OCI-LY1 (cell line): ENCODE results near the gene PARD3.

Experiments
- H2AFZ ChIP-seq: fragments of 200-600 bp; sonication (generic), shearing (Covaris generic); 2 replicates; pipeline ENCODE4 v1.6.0; 2014; ENCODE audit warnings: antibody characterized with exemption, mild to moderate bottlenecking, low read length
- H3F3A ChIP-seq: fragments of 200-600 bp; sonication (generic), shearing (Covaris generic); 2 replicates; pipeline ENCODE4 v1.6.0; 2014; ENCODE audit warnings: mild to moderate bottlenecking, antibody characterized with exemption, low read length, moderate library complexity; ENCODE audit not compliant: insufficient read depth
- H3K27ac ChIP-seq: fragments of 200-600 bp; sonication (generic); 2 replicates; pipeline ENCODE4 v1.5.1; 2014; ENCODE audit warnings: low read length, mixed run types, mild to moderate bottlenecking, low read depth; ENCODE audit not compliant: poor library complexity, severe bottlenecking
- H3K27me3 ChIP-seq: fragments of 200-600 bp; sonication (generic); 2 replicates; pipeline ENCODE4 v1.6.0; 2014; ENCODE audit warnings: antibody characterized with exemption, mild to moderate bottlenecking, low read length, moderate library complexity; ENCODE audit not compliant: insufficient read depth
- H3K36me3 ChIP-seq: fragments of 200-600 bp; sonication (generic); 2 replicates; pipeline ENCODE4 v1.6.1; 2014; ENCODE audit warnings: mild to moderate bottlenecking, antibody characterized with exemption, low read length, moderate library complexity, mixed read lengths; ENCODE audit not compliant: insufficient read depth
- H3K4me1 ChIP-seq: fragments of 200-600 bp; sonication (generic); 2 replicates; pipeline ENCODE4 v1.5.1; 2014; ENCODE audit warnings: mild to moderate bottlenecking, low read length, moderate library complexity; ENCODE audit not compliant: insufficient read depth, severe bottlenecking
- H3K4me2 ChIP-seq: fragments of 200-600 bp; sonication (generic), shearing (Covaris generic); 2 replicates; pipeline ENCODE4 v1.6.1; 2014; ENCODE audit warnings: low read length
- H3K4me3 ChIP-seq: fragments of 200-600 bp; sonication (generic); 2 replicates; pipeline ENCODE4 v1.5.1; 2014; ENCODE audit warnings: low read length, low read depth, mild to moderate bottlenecking, mixed read lengths; ENCODE audit not compliant: poor library complexity, severe bottlenecking
- H3K79me2 ChIP-seq: fragments of 200-600 bp; shearing (Covaris generic); 2 replicates; pipeline ENCODE4 v1.6.1; 2016; ENCODE audit warnings: mixed run types, low read length, mixed read lengths; ENCODE audit not compliant: insufficient read depth
- H3K9ac ChIP-seq: fragments of 200-600 bp; sonication (generic), shearing (Covaris generic); 2 replicates; pipeline ENCODE4 v1.6.1; 2014; ENCODE audit warnings: mild to moderate bottlenecking, low read length, mixed read lengths
- H3K9me2 ChIP-seq: fragments of 200-600 bp; sonication (generic), shearing (Covaris generic); 2 replicates; pipeline ENCODE4 v1.6.1; 2014; ENCODE audit warnings: low read depth, mild to moderate bottlenecking, low read length, mixed read lengths
- H3K9me3 ChIP-seq: fragments of 200-600 bp; shearing (Covaris generic); 2 replicates; pipeline ENCODE4 v1.6.1; 2014; ENCODE audit warnings: low read length, mixed read lengths
- H4K20me1 ChIP-seq: fragments of 200-600 bp; sonication (generic), shearing (Covaris generic); 2 replicates; pipeline ENCODE4 v1.6.0; 2016; ENCODE audit warnings: mild to moderate bottlenecking, low read length; ENCODE audit not compliant: insufficient read depth
- EZH2 ChIP-seq: fragments of 200-600 bp; sonication (generic), shearing (Covaris generic); IDR thresholded peaks from 2 replicates; pipeline ENCODE4 v1.8.0; 2017; ENCODE audit warnings: borderline replicate concordance, mixed run types, mild to moderate bottlenecking, antibody characterized with exemption, low read length, moderate library complexity, mixed read lengths
- TF ChIP-seq, protein P1 (sequence below): fragments of 200-600 bp; sonication (generic), shearing (Covaris generic); IDR thresholded peaks from 2 replicates; pipeline ENCODE4 v1.5.1; 2017; ENCODE audit warnings: mild to moderate bottlenecking, antibody characterized with exemption, low read length, moderate library complexity, mixed read lengths

Gene PARD3

GRCh38 chr10:34121125-34121753 lies 693.9 kb downstream of the PARD3 start:
- H4K20me1 ChIP-seq = no peaks in the 10 kb centered on the region
- H3K9me3 ChIP-seq = no peaks in the 10 kb centered on the region
- H3K4me3 ChIP-seq = no peak overlapping the region
- no peak overlapping the region for H3K9ac ChIP-seq
- H3K4me1 ChIP-seq = no peaks in the 10 kb centered on the region
- no peak overlapping the region for H2AFZ ChIP-seq
- no peak overlapping the region for H3K27ac ChIP-seq
- TF ChIP-seq, protein P1, sequence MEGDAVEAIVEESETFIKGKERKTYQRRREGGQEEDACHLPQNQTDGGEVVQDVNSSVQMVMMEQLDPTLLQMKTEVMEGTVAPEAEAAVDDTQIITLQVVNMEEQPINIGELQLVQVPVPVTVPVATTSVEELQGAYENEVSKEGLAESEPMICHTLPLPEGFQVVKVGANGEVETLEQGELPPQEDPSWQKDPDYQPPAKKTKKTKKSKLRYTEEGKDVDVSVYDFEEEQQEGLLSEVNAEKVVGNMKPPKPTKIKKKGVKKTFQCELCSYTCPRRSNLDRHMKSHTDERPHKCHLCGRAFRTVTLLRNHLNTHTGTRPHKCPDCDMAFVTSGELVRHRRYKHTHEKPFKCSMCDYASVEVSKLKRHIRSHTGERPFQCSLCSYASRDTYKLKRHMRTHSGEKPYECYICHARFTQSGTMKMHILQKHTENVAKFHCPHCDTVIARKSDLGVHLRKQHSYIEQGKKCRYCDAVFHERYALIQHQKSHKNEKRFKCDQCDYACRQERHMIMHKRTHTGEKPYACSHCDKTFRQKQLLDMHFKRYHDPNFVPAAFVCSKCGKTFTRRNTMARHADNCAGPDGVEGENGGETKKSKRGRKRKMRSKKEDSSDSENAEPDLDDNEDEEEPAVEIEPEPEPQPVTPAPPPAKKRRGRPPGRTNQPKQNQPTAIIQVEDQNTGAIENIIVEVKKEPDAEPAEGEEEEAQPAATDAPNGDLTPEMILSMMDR = no peak
- no peak for TF ChIP-seq EZH2
- H3K9me2 ChIP-seq = no peaks in the 10 kb centered on the region
- H3F3A ChIP-seq = no peaks in the 10 kb centered on the region
- H3K27me3 ChIP-seq = no peaks in the 10 kb centered on the region
- H3K36me3 ChIP-seq = no peaks in the 10 kb centered on the region
- no peak overlapping the region for H3K4me2 ChIP-seq
- H3K79me2 ChIP-seq = no peaks in the 10 kb centered on the region

- Histone ChIP-seq H3K4me1 (no peaks in the 10 kb centered on the region), H3K4me3 (no peak overlapping the region), H2AFZ (no peak overlapping the region), H4K20me1 (no peaks in the 10 kb centered on the region), H3K9me3 (no peaks in the 10 kb centered on the region), H3F3A (no peaks in the 10 kb centered on the region), H3K36me3 (no peaks in the 10 kb centered on the region), H3K79me2 (no peaks in the 10 kb centered on the region), H3K9ac (no peak overlapping the region), H3K4me2 (no peak overlapping the region), H3K9me2 (no peaks in the 10 kb centered on the region), H3K27me3 (no peaks in the 10 kb centered on the region), H3K27ac (no peak overlapping the region)
- TF ChIP-seq, protein P1 = no peak
- TF ChIP-seq EZH2 = no peak
Observed at GRCh38 chr10:34119456-34119855, 695.6 kb downstream of the PARD3 start.

- H3K9ac ChIP-seq = no peak overlapping the region
- H3K27ac ChIP-seq = no peak overlapping the region
- H3K9me2 ChIP-seq = no peaks in the 10 kb centered on the region; the same call in 1 of the 2 replicates
- H3F3A ChIP-seq = no peaks in the 10 kb centered on the region
- TF ChIP-seq, protein P1 = no peak
- no peak for TF ChIP-seq EZH2
- no peaks in the 10 kb centered on the region for H3K9me3 ChIP-seq
- no peaks in the 10 kb centered on the region for H3K36me3 ChIP-seq
- no peaks in the 10 kb centered on the region for H3K27me3 ChIP-seq
- H3K79me2 ChIP-seq = no peaks in the 10 kb centered on the region
- no peak overlapping the region for H2AFZ ChIP-seq
- no peak overlapping the region for H3K4me3 ChIP-seq
- no peak overlapping the region for H3K4me2 ChIP-seq
- no peaks in the 10 kb centered on the region for H3K4me1 ChIP-seq
- no peaks in the 10 kb centered on the region for H4K20me1 ChIP-seq
Observed at GRCh38 chr10:34116681-34117271, 698.3 kb downstream of the PARD3 start.
